Stimulated activated CD4-positive, alpha-beta T cell treated with anti-CD3 and anti-CD28 coated beads, TNF-alpha, amount 100 ng/mL, for 48 hours (primary cell): Measurements from ENCODE around the gene PKNOX2.

Experiments used
- DNase-seq, 3 donors: peaks; one replicate each; pipeline ENCODE4 v3.0.0-alpha.2; 2020; ENCODE audit warnings: low read depth in 3 of 3

Gene PKNOX2

GRCh38 chr11:125164422-125165110 is at the start of gene PKNOX2:
PKNOX2 (plus strand) TSS chr11:125164751; CDS start chr11:125351306, 186,555 bp downstream.
- DNase-seq: peak; percentile 36 to 61 (median 53)

- no peak for DNase-seq
These were observed 47.1 kb upstream of the PKNOX2 start for GRCh38 chr11:125117429-125117828.

GRCh38 chr11:125123194-125123946 is 41.2 kb upstream of the PKNOX2 start:
- no peak for DNase-seq

- DNase-seq: peak in 1 of 3 donors; percentile 14
These were observed 40.5 kb upstream of the PKNOX2 start for GRCh38 chr11:125123947-125124617.

GRCh38 chr11:125124618-125124992 is 39.9 kb upstream of the PKNOX2 start:
- DNase-seq: no peak

- DNase-seq: no peak
These were observed 36.1 kb upstream of the PKNOX2 start for GRCh38 chr11:125128450-125128849.

- DNase-seq: no peak
These were observed 35.1 kb upstream of the PKNOX2 start for GRCh38 chr11:125129316-125129993.

- no peak for DNase-seq
These were observed 32.5 kb upstream of the PKNOX2 start for GRCh38 chr11:125132071-125132470.

GRCh38 chr11:125132596-125132995 is 32.0 kb upstream of the PKNOX2 start:
- no peak for DNase-seq

GRCh38 chr11:125136001-125136400 is 28.6 kb upstream of the PKNOX2 start:
- DNase-seq: no peak

- DNase-seq: no peak
These were observed 25.6 kb upstream of the PKNOX2 start for GRCh38 chr11:125138966-125139365.

GRCh38 chr11:125139778-125140177 is 24.8 kb upstream of the PKNOX2 start:
- no peak for DNase-seq

GRCh38 chr11:125140233-125140632 is 24.3 kb upstream of the PKNOX2 start:
- no peak for DNase-seq

- no peak for DNase-seq
These were observed 23.4 kb upstream of the PKNOX2 start for GRCh38 chr11:125141178-125141577.

GRCh38 chr11:125141686-125142535 is 22.6 kb upstream of the PKNOX2 start:
- DNase-seq: peak in 2 of 3 donors; percentile 39 to 46

GRCh38 chr11:125146232-125146631 is 18.3 kb upstream of the PKNOX2 start:
- no peak for DNase-seq

GRCh38 chr11:125147280-125147679 is 17.3 kb upstream of the PKNOX2 start:
- no peak for DNase-seq

- DNase-seq: no peak
These were observed 16.5 kb upstream of the PKNOX2 start for GRCh38 chr11:125148011-125148410.

GRCh38 chr11:125148743-125149142 is 15.8 kb upstream of the PKNOX2 start:
- no peak for DNase-seq

- DNase-seq: no peak
These were observed 10.7 kb upstream of the PKNOX2 start for GRCh38 chr11:125153837-125154236.
